CD4-positive, alpha-beta T cell (primary cell): Measurements from ENCODE around the gene IL19. TPM values are rescaled to one million over a fixed set of nuclear protein-coding genes. Genes with fewer than 3 reads are reported as not detected.

Experiments
- ATAC-seq: fragments of 200-7000 bp; cut with Tn5 transposase; one replicate; pipeline ENCODE4 v1.10.0; 2022; ENCODE audit warnings: mild to moderate bottlenecking; ENCODE audit not compliant: poor library complexity
- CTCF ChIA-PET: fragments of 350-600 bp; sonication (Branson Sonifier 250); formaldehyde crosslinking; loops from one replicate; lab custom pipeline; 2021; ENCODE audit warnings: antibody characterized with exemption, inconsistent platforms; lab: Charles Lee
- POLR2A ChIA-PET: fragments of 350-600 bp; sonication (Branson Sonifier 250); formaldehyde crosslinking; loops from one replicate; lab custom pipeline; 2021; ENCODE audit warnings: antibody characterized with exemption, inconsistent platforms; lab: Charles Lee
- DNase-seq, 14 experiments: peaks; one replicate each; pipeline ENCODE4 v3.0.0-alpha.2; 2013 to 2020; ENCODE audit warnings: mixed read lengths in 2 of 14
- H3K27ac ChIP-seq, 2 donors: one replicate each; pipeline versions ENCODE4 v1.5.1 to v1.7.0; 2013; ENCODE audit warnings: low read length in 2 of 2, low read depth in 1 of 2, mild to moderate bottlenecking in 1 of 2
- H3K27me3 ChIP-seq, 2 experiments: 1 replicate in 1 of 2; 2 replicates in 1 of 2; pipeline versions ENCODE4 v1.6.1 to v1.7.0; 2013; ENCODE audit warnings: low read length in 2 of 2, control low read depth in 1 of 2, mild to moderate bottlenecking in 1 of 2, moderate library complexity in 1 of 2; ENCODE audit not compliant: insufficient read depth in 2 of 2, control insufficient read depth in 1 of 2
- H3K36me3 ChIP-seq: one replicate; pipeline ENCODE4 v1.6.1; 2013; ENCODE audit warnings: low read length, control low read depth; ENCODE audit not compliant: insufficient read depth
- H3K4me1 ChIP-seq: one replicate; pipeline ENCODE4 v1.6.1; 2013; ENCODE audit warnings: low read length, control low read depth; ENCODE audit not compliant: insufficient read depth
- H3K4me3 ChIP-seq: one replicate; pipeline ENCODE4 v1.5.1; 2013; ENCODE audit warnings: mild to moderate bottlenecking, low read length, moderate library complexity
- H3K9me3 ChIP-seq, 2 experiments: 1 replicate in 1 of 2; 2 replicates in 1 of 2; pipeline versions ENCODE4 v1.6.1 to v1.7.0; 2013; ENCODE audit warnings: low read length in 2 of 2, mild to moderate bottlenecking in 2 of 2, control low read depth in 1 of 2, moderate library complexity in 1 of 2; ENCODE audit not compliant: control insufficient read depth in 1 of 2, insufficient read depth in 1 of 2
- H3K27ac Mint-ChIP-seq: one replicate; pipeline ENCODE4 v1.8.0; 2020; ENCODE audit warnings: mixed read lengths
- H3K27me3 Mint-ChIP-seq: one replicate; pipeline ENCODE4 v1.8.0; 2021; ENCODE audit warnings: mixed read lengths
- H3K36me3 Mint-ChIP-seq: one replicate; pipeline ENCODE4 v1.8.0; 2021; ENCODE audit warnings: low read depth, mixed read lengths
- H3K4me1 Mint-ChIP-seq: one replicate; pipeline ENCODE4 v1.8.0; 2021; ENCODE audit warnings: low read depth, mixed read lengths
- H3K4me3 Mint-ChIP-seq: one replicate; pipeline ENCODE4 v1.8.0; 2020; ENCODE audit warnings: mild to moderate bottlenecking, mixed read lengths
- H3K9me3 Mint-ChIP-seq: one replicate; pipeline ENCODE4 v1.8.0; 2020; ENCODE audit warnings: mixed read lengths
- CTCF ChIP-seq: fragments of 200-600 bp; IDR thresholded peaks from one replicate; pipeline ENCODE4 v1.8.0; 2022; ENCODE audit warnings: antibody characterized with exemption, mild to moderate bottlenecking
- intact Hi-C, 2 experiments: fragments of 100-400 bp; cut with DNase I in 1 of 2; cut with micrococcal nuclease in 1 of 2; formaldehyde crosslinking; loops; one replicate each; pipeline versions ENCODE4 v1.15.1 to v1.9.0; 2023 to 2025; cut with DNase I, micrococcal nuclease
- total RNA-seq, 174 experiments: library from RNA in 2 of 174; stranded (reverse) in 2 of 174; gene quantifications; one replicate each; pipeline ENCODE4 v1.2.3 and lab custom pipeline; 2021 to 2026

The IL19 gene
- total RNA-seq, 2 experiments from 2014 or later, result not detected

- H3K4me1 Mint-ChIP-seq, result peaks cover 39% of the 10 kb centered on the region
- H3K9me3 Mint-ChIP-seq, result no peaks in the 10 kb centered on the region
- H3K36me3 Mint-ChIP-seq, result peaks cover 49% of the 10 kb centered on the region
- Histone ChIP-seq H3K27me3 (no peaks in the 10 kb centered on the region), H3K36me3 (peaks cover 47% of the 10 kb centered on the region), H3K4me3 (no peak overlapping the region), H3K9me3 (peaks cover 0 to 6% of the 10 kb centered on the region in 2 experiments), H3K27ac (no peak overlapping the region), H3K4me1 (peaks cover 39% of the 10 kb centered on the region)
- DNase-seq, result no peak
- no peak for TF ChIP-seq CTCF
- peak overlapping the region; percentile 42 for H3K27ac Mint-ChIP-seq
- CTCF ChIA-PET, result no interaction called here
- ATAC-seq, result no peak
- POLR2A ChIA-PET, result interaction anchor here (1.0 kb wide), 1 partner anchor 181 kb away, joined by 3 read pairs; no protein-coding TSS in a partner anchor
- no peak overlapping the region for H3K4me3 Mint-ChIP-seq
- H3K27me3 Mint-ChIP-seq, result no peaks in the 10 kb centered on the region
- intact Hi-C loops, result loop anchor here (2.0 to 5.0 kb wide), 2 partner anchors 185 to 349 kb away; no protein-coding TSS in a partner anchor
These were observed 42.4 kb upstream of the IL19 start for GRCh38 chr1:206727981-206728696.

GRCh38 chr1:206728697-206728987 is 41.9 kb upstream of the IL19 start:
- peaks cover 34% of the 10 kb centered on the region for H3K4me1 ChIP-seq
- no peaks in the 10 kb centered on the region for H3K9me3 Mint-ChIP-seq
- intact Hi-C loops, result loop anchor here in 1 of 2 experiments (5.0 kb wide), 1 partner anchor 349 kb away; no protein-coding TSS in a partner anchor
- peaks cover 0 to 6% of the 10 kb centered on the region in 2 experiments for H3K9me3 ChIP-seq
- H3K36me3 Mint-ChIP-seq, result peaks cover 54% of the 10 kb centered on the region
- ATAC-seq (no peak), DNase-seq (no peak)
- no peak overlapping the region for H3K4me3 ChIP-seq
- peaks cover 37% of the 10 kb centered on the region for H3K4me1 Mint-ChIP-seq
- ChIA-PET CTCF (no interaction called here), POLR2A (no interaction called here)
- H3K27me3 ChIP-seq, result no peaks in the 10 kb centered on the region
- H3K4me3 Mint-ChIP-seq, result no peak overlapping the region
- H3K27ac ChIP-seq, result no peak overlapping the region
- H3K27ac Mint-ChIP-seq, result peak overlapping the region; percentile 42
- H3K36me3 ChIP-seq, result peaks cover 48% of the 10 kb centered on the region
- no peak for TF ChIP-seq CTCF
- H3K27me3 Mint-ChIP-seq, result no peaks in the 10 kb centered on the region

GRCh38 chr1:206729050-206729449 is 41.5 kb upstream of the IL19 start:
- Histone ChIP-seq H3K4me1 (peaks cover 31% of the 10 kb centered on the region), H3K27me3 (no peaks in the 10 kb centered on the region), H3K4me3 (no peak overlapping the region), H3K27ac (no peak overlapping the region), H3K9me3 (peaks cover 0 to 6% of the 10 kb centered on the region in 2 experiments), H3K36me3 (peaks cover 51% of the 10 kb centered on the region)
- Mint-ChIP-seq H3K27me3 (no peaks in the 10 kb centered on the region), H3K4me3 (no peak overlapping the region), H3K27ac (peak overlapping the region; percentile 42), H3K36me3 (peaks cover 57% of the 10 kb centered on the region), H3K4me1 (peaks cover 33% of the 10 kb centered on the region), H3K9me3 (no peaks in the 10 kb centered on the region)
- intact Hi-C loops, result loop anchor here in 1 of 2 experiments (5.0 kb wide), 1 partner anchor 348 kb away; no protein-coding TSS in a partner anchor
- CTCF ChIA-PET, result interaction anchor here (1.4 kb wide), 1 partner anchor 80 kb away, joined by 5 read pairs; no protein-coding TSS in a partner anchor
- DNase-seq (no peak), ATAC-seq (no peak)
- TF ChIP-seq CTCF, result no peak
- POLR2A ChIA-PET, result no interaction called here
